Measurements from ENCODE around the gene DCDC2C.

Gene DCDC2C

DNA sequence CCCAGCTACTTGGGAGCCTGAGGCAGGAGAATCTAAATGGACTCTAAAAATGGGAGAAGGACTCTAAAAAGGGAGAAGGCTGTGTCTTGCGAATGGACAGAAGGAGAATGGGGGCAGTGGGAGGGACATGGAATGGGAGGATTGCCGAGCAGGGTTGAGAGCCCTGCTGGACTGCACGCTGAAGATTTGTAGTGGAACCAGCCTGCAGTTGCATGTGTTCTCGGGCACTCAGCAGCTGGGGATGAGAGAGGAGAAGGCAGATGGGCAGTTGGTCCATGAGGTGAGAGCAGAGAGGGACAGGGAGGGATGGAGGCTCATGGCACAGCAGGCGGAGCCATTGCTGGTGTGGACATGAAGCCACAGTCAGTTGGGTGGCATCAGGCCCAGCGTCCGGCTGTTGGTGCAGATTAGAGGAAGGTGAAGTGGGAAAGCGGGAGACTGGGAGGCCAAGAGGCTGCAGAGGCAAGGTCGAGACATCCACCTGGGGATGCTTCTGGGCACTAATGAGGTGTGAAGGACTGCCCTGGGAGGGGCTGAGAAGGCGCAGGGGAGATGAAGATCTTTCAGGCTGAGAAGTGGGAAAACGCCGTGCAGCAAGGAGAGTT is 40.7 kb downstream of the DCDC2C start:
- no peak for DNase-seq (ENCODE audit: low read depth in 2 of 2)

DNA sequence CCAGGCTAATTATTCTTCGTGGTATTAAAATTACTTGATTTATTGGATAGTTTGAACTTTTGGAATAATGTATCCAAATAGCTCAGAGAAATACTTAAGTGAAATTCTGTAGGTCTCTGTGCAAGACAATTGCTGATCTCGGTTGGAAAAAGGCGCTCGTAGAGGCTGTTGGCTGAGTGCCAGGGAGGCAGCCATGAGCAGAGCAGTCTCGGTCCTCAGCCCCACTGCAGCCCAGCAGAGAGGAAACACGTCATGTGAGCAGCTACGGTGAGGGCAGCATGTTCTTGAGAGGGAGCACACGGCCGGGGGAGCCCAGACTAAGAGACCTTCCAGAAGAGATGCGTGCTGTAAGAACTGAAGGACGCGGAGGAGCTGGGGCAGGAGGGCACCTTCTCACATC is 42.5 kb downstream of the DCDC2C start:
- no peak for DNase-seq (ENCODE audit: low read depth in 2 of 2)

DNA sequence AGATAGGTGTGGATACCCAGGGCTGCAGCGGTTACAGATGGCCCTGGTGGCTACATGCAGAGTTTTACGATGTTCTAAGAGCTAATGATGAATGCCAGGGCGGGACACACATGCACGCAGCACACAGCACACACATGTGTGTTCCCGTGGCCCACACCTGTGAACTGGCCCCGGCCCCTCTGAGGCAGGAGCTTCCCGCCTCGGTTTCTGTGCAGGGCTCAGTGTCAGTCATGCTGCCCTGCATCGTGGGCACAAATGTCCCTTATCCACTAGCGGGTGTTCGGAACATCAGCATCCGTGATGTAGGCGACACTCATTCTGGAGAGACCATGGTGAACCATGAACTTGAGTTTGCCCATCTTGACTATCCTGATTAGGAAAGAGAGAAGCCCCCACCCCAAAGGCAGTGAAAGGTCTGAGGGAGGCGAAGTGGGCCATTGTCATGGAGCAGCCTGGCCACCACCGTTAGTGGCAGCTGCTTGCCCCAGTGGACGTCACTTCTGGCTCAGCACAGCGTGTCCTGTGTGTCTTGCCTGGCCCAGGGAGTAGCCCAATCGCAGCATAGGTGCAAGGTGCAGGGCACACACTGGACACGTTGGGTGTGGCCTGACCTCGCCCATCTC is 43.8 kb downstream of the DCDC2C start:
- DNase-seq (ENCODE audit: low read depth in 2 of 2), result no peak

DNA sequence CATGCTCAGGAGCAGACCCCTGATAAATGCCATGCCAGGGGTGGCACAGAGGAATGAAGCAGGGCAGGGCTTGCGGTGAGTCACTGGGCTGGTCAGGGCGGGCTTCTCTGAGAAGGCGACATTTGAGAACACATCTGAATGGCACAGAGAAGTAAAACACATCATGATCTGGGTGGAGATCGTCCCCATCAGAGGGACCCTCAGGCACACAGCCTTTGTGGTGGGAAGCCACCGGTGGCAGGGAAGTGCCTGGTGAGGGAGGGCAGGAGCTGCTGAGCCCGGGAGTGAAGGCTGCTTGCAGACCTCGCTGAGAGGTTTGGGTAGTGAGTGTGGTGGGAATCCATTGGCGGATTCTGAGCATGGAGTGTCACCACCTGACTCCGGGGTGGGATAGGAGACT is 44.5 kb downstream of the DCDC2C start:
- no peak for DNase-seq (ENCODE audit: low read depth in 2 of 2)

DNA sequence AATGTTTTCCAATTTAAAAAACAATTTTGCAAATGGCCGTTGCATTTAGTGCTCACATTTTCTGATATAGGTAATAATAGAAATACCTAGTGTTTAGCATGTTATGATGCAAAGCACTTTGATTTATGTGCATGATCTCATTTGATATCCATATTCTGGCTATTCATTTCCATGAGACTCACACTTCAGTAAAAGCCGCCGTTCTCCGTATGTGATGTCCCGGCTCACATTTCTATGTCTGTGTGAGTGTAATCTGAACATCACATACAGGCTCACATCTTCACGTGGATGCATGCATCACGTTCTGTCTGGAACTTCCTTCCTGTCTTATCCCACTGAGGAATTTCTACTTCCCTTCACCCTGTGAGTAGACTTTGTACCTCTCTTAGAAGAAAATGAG is 45.8 kb downstream of the DCDC2C start:
- DNase-seq (ENCODE audit: low read depth in 2 of 2), result no peak

DNA sequence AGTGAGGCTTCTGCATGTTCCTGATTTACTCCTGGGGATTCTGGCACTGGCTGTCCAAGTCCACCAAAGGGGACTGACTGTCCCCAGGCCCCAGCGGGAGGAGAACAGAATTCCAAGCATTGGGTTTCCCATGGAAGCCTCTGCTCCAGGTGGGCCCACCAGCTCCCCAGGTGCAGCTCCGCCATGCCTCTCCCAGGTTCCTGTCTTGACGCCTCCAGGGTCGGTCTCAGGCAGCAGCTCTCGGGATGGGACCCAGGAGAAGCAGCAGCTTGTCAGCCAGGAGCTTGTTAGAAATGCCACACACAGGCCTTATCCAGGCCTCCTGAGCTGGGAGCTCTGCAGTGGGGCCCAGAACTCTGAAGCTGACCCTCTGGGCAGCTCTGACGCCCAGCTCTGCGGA is 47.9 kb downstream of the DCDC2C start:
- no peak for DNase-seq (ENCODE audit: low read depth in 2 of 2)

DNA sequence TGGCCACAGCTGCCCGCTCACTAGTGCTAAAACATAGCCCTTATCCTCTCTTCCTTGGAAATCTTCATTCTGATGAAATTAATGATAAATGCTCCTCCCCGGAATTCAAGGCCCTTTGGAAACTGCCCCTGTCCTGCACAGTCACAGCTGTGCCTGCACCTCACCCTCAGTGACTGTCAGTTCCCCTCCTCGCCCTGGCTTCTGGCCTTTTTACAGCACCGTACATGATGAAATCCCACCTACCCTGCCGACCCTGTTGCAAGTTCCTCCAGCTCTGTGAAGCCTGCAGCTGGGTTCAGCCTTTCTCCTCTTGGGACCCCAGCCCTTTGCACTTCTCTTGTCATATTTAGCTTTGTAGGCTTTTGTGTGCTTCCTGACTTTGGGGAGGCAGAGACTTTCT is 48.4 kb downstream of the DCDC2C start:
- DNase-seq (ENCODE audit: low read depth in 2 of 2), result no peak

DNA sequence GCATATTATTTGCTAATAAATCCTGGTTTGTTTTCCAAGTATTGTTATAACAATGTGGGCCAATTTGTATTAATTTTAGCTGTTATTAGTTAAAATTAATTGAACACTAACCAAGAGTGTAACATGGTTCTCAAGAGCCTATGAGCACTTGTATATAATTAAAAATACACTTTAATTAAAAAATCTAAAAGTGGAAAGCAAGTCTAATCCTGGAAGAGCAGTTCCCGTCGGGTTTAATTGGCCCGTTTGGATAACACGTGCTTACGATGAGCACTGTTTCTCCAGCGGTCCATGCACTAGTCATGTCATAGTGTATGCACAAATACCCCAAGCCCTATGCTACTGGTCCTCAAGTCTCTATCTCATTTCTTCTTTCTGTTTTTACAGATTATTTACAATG is 49.0 kb downstream of the DCDC2C start:
- no peak for DNase-seq (ENCODE audit: low read depth in 2 of 2)

DNA sequence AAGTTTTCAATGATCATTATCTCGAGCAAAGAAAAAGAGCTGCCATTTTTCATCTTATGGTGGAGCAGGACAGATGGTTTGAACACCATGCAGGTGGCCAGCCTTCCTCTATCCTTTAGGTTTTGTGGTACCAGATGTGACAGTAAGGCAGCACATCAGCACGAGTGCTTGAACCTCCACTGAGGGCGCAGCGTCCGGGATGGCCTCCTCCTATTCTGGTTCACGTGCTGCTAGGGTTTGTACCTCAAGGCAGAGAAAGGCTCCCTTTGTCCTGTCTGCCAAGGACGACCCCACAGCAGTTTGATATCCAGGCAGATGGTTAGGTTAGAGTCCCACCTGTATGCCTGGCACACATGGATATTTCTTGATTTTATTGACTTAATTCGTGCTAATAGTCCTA is 50.2 kb downstream of the DCDC2C start:
- no peak for DNase-seq (ENCODE audit: low read depth in 2 of 2)

DNA sequence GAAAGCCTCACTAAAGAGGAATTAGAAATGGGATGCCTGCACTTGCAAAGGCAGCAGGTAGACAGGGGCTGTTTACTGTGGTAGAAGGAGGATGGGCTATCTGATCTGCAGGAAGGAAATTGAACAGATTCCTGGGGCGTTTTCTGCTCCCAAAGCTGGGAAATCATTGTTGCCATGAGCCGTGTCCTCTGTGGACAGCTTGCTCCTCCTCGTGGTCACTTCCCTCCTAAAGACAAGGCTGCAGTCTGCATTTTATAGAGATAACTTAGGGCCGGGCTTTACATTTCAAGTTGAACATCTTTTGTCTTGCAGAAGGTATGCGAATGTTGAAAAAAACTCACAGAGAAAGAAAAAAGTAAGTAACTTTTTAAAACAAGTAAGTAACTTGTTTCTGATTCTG is 50.9 kb downstream of the DCDC2C start:
- DNase-seq (ENCODE audit: low read depth in 2 of 2), result no peak

DNA sequence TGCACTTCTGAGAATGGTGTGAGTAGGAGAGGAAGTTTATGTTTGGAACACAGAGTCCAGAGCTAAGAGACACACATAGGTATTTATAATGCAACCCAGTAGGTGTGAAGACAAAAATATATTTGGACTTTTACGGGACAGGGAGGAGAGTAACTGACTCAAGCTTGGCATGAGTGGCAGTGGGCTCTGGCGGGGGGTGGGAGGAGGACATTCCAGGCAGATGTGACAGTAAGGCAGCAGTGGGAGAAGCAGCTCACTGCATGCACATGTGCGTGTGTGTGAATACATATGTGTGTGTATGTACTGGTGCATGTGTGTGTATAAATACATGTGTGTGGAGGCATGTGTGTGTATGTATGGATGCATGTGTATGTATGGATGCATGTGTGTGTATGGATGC is 51.4 kb downstream of the DCDC2C start:
- DNase-seq (ENCODE audit: low read depth in 2 of 2), result no peak

DNA sequence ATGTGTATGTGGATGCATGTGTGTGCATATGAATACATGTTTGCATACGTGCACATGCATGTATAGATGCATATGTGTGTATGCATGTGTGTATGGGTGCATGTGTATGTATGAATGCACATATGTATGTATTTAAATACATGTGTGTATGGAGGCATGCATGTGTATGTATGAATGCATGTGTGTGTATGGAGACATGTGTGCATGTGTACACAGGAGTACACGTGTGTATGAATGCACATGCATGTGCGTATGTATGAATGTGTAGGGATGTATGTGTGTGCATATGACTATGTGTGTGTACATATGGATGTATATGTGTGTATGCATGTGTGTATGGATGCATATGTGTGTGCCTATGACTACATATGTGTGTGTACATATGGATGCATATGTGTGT is 51.9 kb downstream of the DCDC2C start:
- DNase-seq (ENCODE audit: low read depth in 2 of 2), result no peak

DNA sequence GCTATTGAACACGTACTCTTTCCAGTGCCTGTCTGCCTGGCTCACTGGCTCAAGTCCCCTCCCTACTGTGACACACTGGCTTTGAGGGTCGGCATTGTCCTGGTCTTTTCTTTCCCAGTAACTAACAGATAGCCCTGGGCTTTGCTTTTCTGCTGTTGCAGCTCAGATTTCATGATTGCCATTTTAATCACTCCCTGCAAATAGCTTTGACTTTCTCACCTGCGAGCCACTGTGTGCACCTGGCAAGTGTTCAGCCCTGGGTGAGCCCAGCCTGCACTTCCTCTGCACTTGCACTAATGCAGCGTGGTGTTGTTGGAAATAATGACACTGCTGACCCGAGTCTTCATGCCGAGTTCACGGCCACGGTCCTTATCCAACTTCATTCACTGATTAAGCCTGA is 52.9 kb downstream of the DCDC2C start:
- DNase-seq (ENCODE audit: low read depth in 2 of 2), result no peak

DNA sequence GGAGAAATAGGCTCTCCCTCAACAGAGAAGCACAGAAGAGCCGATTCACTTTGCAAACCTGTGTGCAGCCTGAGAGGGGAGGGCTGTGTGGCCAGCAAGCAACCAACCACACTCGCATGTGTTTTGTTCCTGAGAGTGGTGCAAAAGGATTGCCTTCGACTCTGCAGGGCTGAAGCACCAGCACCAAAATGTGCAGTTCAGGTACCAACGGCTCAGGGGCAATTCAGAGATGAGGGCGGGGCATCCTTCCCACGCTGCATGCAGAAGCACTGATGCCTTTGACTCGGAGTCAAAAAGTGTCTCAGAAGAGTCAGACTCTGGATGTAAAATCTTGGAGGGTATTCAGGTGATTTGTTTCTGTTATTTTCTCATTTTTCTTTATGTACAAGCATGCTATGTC is 55.5 kb downstream of the DCDC2C start:
- no peak for DNase-seq (ENCODE audit: low read depth in 2 of 2)

DNA sequence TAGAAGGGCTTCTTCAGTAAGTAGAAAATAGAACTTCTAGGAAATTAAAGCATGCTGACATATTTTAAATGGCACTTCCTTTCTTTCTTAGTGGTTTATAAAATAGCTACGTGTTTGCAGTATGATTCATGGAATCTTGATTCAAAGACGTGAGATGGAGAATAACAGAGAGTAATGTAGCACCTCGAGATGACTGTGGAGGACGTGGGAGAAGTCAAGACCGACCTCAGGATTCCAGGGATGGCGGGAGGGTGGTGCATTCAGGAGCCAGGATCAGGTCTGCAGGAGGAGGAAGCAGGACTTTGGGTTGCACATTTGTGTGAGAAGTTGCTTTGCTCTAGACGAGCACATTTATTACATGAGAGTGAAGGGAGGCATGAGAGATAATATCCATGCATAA is 56.0 kb downstream of the DCDC2C start:
- DNase-seq (ENCODE audit: low read depth in 2 of 2), result no peak

DNA sequence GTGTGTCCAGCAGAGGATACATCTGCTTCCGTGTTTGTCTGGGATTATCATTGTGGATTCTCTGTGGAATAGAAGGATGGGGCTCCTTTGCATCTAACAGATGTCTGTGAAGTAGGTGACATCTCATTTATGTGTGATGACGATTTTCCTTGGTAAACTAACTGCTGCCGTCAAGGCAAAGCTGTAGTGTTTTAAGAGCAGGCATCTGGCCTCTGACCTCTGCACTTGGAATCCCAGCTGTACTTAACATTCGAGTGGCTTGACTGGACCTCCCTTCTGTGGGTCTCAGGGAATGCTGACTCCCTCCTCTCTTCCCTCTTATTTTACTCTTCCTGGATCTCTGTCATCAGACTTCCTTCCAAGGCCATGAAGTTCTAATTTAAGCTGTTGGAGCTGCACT is 56.4 kb downstream of the DCDC2C start:
- no peak for DNase-seq (ENCODE audit: low read depth in 2 of 2)

DNA sequence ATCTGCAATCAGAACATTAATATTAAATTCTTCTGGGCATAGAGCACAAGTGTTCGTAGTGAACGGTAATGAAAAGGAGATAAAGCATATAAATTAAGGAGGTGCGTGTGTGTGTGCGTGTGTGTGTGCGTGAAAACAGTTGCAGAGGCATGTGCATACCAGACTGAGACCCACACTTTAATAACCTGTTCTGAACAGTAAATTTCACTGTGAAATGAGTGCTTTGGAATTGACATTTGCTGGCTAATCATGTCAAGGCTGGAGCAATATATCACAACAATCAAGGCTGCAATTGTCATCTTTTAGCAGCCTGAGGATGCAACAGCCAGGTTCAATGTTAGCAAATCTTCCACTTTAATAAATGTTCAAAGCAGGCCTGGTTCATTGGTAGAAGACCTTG is 57.9 kb downstream of the DCDC2C start:
- no peak for DNase-seq (ENCODE audit: low read depth in 2 of 2)

DNA sequence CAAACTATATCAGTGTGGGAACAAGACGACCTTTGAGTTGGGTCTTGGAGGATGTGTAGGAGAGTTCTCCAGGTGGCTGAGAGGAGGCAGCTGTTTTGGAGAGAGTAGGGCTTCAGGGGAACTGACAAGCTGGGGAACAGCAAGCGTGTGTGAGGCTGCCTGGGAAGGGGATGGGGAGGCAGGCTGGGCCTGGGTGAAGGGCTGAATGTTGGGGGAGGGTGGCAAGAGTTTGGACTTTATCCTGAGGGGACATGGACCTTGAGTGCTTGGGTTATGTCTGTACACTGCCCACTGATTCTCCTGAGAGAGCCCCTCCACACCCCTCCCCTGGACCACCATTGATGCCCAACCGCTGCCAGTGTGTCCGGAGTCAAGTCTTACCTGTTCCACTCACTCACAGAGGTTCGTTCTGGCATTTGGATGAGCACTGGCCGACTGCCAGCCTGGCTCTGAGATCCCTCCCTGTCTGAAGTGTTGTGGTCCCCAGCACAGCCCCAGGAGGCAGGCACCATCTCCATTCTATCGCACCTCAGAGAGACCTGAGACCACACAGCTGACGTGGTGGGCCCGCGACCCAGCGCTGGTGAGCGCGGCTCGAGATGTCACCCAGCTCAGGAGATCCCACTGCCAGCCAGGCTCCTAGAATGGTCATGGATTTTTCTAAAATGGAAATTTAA is 59.5 kb downstream of the DCDC2C start:
- no peak for DNase-seq (ENCODE audit: low read depth in 2 of 2)

DNA sequence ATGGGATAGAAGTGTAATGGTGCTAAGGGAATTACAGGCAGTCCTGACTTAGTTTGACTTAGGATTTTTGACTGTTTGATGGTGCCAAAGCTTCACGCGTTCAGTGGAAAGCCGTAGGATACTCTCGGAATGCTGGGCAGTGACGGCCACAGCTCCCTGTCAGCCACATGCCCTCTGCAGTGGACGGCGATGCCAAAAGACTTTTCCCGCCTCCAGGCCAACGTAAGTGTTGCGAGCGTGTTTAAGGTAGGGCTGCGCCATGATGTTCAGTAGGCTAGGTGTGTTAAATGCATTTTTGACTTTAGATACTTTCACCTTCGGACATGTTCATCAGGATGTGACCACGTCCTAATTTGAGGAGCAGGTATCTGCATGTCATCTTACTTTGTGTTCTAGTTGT is 63.4 kb downstream of the DCDC2C start:
- DNase-seq (ENCODE audit: low read depth in 2 of 2), result no peak

DNA sequence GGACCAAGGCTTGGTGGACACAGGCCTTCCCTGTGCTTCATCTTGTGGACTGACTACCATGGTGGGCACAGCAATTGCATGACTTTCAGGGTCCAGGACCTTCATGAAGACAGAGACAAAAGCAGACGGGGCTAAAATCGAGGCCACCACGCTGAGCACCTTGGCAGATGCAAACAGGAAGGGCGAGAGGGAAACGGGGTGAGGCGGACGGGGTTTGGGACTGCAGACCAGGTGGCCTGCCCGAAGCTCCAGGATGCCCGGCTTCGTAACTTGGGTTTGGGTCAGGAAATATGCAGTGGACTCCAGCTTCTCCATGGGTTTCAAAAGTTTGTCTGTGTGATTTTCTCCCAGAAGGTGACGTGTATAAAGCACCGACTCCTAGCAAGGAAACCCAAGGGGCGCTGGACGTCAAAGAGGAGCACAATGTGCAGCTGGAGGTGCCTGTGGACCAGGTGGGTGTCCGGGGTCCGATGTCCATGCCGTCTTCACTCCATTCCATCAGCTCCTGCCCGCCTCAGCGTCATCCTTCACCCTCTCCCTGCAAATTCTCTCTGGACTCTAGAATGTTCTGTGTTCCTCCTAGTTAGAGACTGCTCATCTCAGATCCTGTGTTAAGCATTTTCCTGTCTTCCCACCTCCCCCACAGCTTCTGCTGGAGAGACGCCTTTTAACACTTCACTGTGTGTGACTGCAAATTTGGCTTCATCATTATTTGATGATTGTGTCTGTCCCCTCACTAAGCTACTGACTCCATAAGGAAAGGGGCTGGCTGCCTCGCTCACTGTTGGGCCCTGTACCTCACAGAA is 65.8 kb downstream of the DCDC2C start:
- no peak for DNase-seq (ENCODE audit: low read depth in 2 of 2)

DNA sequence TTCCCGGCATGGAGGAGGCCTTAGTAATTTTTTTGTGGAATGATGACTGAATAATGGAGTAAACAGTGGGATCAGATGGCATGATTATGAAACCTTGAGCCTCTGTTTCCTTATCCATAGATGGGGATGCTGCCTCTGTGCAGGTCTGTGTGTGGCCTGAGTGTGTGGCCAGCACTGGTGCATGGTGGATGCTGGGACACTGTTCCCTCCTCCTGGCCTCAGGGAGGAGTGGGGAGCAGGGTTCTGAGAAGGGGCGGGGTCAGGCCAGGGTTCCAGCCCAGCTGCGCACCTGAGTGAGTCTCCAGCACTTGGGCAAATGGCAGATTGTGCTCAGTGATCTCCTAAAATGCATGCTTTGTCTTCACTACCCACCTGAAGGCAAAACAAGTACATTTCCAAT is 66.4 kb downstream of the DCDC2C start:
- no peak for DNase-seq (ENCODE audit: low read depth in 2 of 2)

DNA sequence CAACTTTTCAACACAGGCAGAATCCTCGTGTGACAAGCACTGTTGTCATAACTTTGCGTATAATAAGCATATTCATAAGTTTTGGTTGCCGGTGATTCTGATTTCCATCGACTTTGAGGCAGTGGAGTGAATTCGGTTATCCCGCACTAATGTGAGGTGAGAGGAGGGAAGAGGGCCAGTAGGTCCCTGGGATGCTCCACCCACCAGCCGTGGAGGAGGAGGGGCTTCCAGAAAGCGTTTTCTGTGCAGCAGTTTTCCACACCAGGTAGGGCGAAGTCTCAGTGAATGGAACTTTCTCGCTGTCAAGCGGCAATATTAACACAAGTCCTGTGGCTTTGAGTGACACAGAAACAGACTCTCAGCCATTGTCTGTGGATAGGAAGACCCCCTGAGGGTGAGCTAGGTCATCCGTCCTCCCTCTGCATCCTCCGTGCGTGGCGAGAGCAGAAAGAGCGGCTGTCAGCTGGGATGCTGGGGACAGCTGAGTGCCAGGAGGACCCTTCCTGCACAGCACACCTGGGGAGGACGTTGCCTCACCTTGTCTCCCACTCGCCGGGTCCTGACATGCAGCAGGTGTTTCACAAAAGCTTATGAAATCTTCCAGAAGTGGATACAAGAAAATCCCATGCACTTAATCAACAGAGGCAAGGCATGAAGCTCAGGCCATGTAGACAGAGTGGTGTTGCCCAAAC is 67.5 kb downstream of the DCDC2C start:
- no peak for DNase-seq (ENCODE audit: low read depth in 2 of 2)

Data from stimulated activated CD8-positive, alpha-beta memory T cell treated with anti-CD3 and anti-CD28 coated beads, Interleukin-15, amount 100 ng/mL, for 4 hours (primary cell).